SK-N-SH (cell line): Measurements from ENCODE around the gene FAAP20. TPM values are rescaled to one million over a fixed set of nuclear protein-coding genes. Genes with fewer than 3 reads are reported as not detected.

Experiments
- CTCF ChIA-PET: fragments of 300-600, 350-600 bp; formaldehyde crosslinking; extraction: SDS; loops from one replicate; lab custom pipeline; 2021; lab: Yijun Ruan, JAX
- POLR2A ChIA-PET: fragments of 350-600 bp; sonication (Branson Sonifier 250); formaldehyde crosslinking; extraction: SDS; loops from one replicate; lab custom pipeline; 2020; ENCODE audit warnings: antibody characterized with exemption, inconsistent platforms; lab: Yijun Ruan, JAX
- DNase-seq: peaks from one replicate; pipeline ENCODE4 v3.0.0; 2012
- H2AFZ ChIP-seq: fragments of 200-600 bp; sonication (generic); 2 replicates; pipeline ENCODE4 v1.8.1; 2016; ENCODE audit warnings: antibody characterized with exemption, mild to moderate bottlenecking, low read depth
- H3F3A ChIP-seq: fragments of 200-600 bp; sonication (generic); replicated peaks from 2 replicates; pipeline ENCODE3; 2016; ENCODE audit warnings: antibody characterized with exemption, mild to moderate bottlenecking; ENCODE audit not compliant: insufficient read depth
- H3K27ac ChIP-seq, 2 experiments: fragments of 200-500 bp in 1 of 2; fragments of 200-600 bp in 1 of 2; sonication (Bioruptor generic) in 1 of 2; sonication (generic), shearing (Covaris generic) in 1 of 2; 2 replicates each; pipeline versions ENCODE4 v1.5.1 to v1.6.1; 2014 to 2016; ENCODE audit warnings: low read depth in 2 of 2, inconsistent platforms in 1 of 2, low read length in 1 of 2, mild to moderate bottlenecking in 1 of 2, mixed read lengths in 1 of 2
- H3K27me3 ChIP-seq: fragments of 200-600 bp; sonication (generic), shearing (Covaris generic); 2 replicates; pipeline ENCODE4 v1.6.1; 2016; ENCODE audit warnings: mixed run types; ENCODE audit not compliant: insufficient read depth
- H3K36me3 ChIP-seq, 2 experiments: fragments of 200-500 bp in 1 of 2; fragments of 200-600 bp in 1 of 2; sonication (Bioruptor generic) in 1 of 2; sonication (generic) in 1 of 2; replicated peaks in 1 of 2; 2 replicates each; pipeline versions ENCODE3 to v1.5.1; 2014 to 2016; ENCODE audit warnings: low read length in 1 of 2, mild to moderate bottlenecking in 1 of 2; ENCODE audit not compliant: insufficient read depth in 2 of 2, control insufficient read depth in 1 of 2
- H3K4me1 ChIP-seq, 2 experiments: fragments of 200-500 bp in 1 of 2; fragments of 200-600 bp in 1 of 2; sonication (Bioruptor generic) in 1 of 2; sonication (generic), shearing (Covaris generic) in 1 of 2; 2 replicates each; pipeline versions ENCODE4 v1.5.1 to v1.6.1; 2014 to 2016; ENCODE audit warnings: low read depth in 1 of 2, low read length in 1 of 2, mixed run types in 1 of 2; ENCODE audit not compliant: insufficient read depth in 2 of 2, control insufficient read depth in 1 of 2
- H3K4me2 ChIP-seq: fragments of 200-600 bp; sonication (generic), shearing (Covaris generic); 2 replicates; pipeline ENCODE4 v1.6.1; 2017; ENCODE audit warnings: mixed run types
- H3K4me3 ChIP-seq, 2 experiments: fragments of 200-500 bp in 1 of 2; fragments of 200-600 bp in 1 of 2; sonication (Bioruptor generic) in 1 of 2; sonication (generic), shearing (Covaris generic) in 1 of 2; 2 replicates each; pipeline versions ENCODE4 v1.5.1 to v1.8.1; 2014 to 2016; ENCODE audit warnings: low read depth in 2 of 2, inconsistent platforms in 1 of 2, low read length in 1 of 2, mild to moderate bottlenecking in 1 of 2, mixed read lengths in 1 of 2, moderate library complexity in 1 of 2
- H3K79me2 ChIP-seq: fragments of 200-600 bp; sonication (generic); 2 replicates; pipeline ENCODE4 v1.8.1; 2017; ENCODE audit warnings: mild to moderate bottlenecking; ENCODE audit not compliant: insufficient read depth
- H3K9ac ChIP-seq: fragments of 200-600 bp; sonication (generic); 2 replicates; pipeline ENCODE4 v1.6.1; 2017; ENCODE audit warnings: mixed run types
- H3K9me2 ChIP-seq: fragments of 200-600 bp; sonication (generic); 2 replicates; pipeline ENCODE4 v1.6.1; 2017; ENCODE audit warnings: mixed run types
- H3K9me3 ChIP-seq: fragments of 200-600 bp; sonication (generic); 2 replicates; pipeline ENCODE4 v1.6.1; 2017; ENCODE audit warnings: mixed run types, mild to moderate bottlenecking, moderate library complexity
- H4K20me1 ChIP-seq: fragments of 200-600 bp; sonication (generic); 2 replicates; pipeline ENCODE4 v1.6.1; 2017; ENCODE audit warnings: mild to moderate bottlenecking, mixed run types; ENCODE audit not compliant: insufficient read depth
- CTCF ChIP-seq: fragments of 200-600 bp; sonication (generic); IDR thresholded peaks from 2 replicates; pipeline ENCODE4 v1.6.1; 2017; ENCODE audit warnings: antibody characterized with exemption, mild to moderate bottlenecking, moderate library complexity
- ELF1 ChIP-seq: IDR thresholded peaks from 2 replicates; pipeline ENCODE4 v1.4.0; 2012
- EP300 ChIP-seq, 2 experiments: IDR thresholded peaks; 2 replicates each; pipeline versions ENCODE4 v1.4.0 to v1.6.1; 2012; ENCODE audit warnings: borderline replicate concordance in 1 of 2, low read depth in 1 of 2, low read length in 1 of 2
- FOXM1 ChIP-seq: IDR thresholded peaks from 2 replicates; pipeline ENCODE4 v1.4.0; 2012; ENCODE audit warnings: low read depth, mild to moderate bottlenecking
- GABPA ChIP-seq: IDR thresholded peaks from 2 replicates; pipeline ENCODE4 v1.4.0; 2012; ENCODE audit warnings: low read depth, mild to moderate bottlenecking
- MEF2A ChIP-seq: IDR thresholded peaks from 2 replicates; pipeline ENCODE4 v1.4.0; 2012; ENCODE audit warnings: low read depth, borderline replicate concordance
- MXI1 ChIP-seq: IDR thresholded peaks from 2 replicates; pipeline ENCODE4 v1.6.1; 2012; ENCODE audit warnings: mild to moderate bottlenecking, low read depth, low read length, improper control_type of control experiment
- NFIC ChIP-seq: IDR thresholded peaks from 2 replicates; pipeline ENCODE4 v1.4.0; 2012; ENCODE audit warnings: borderline replicate concordance
- NRF1 ChIP-seq: IDR thresholded peaks from 2 replicates; pipeline ENCODE4 v1.6.1; 2012; ENCODE audit warnings: low read depth, mild to moderate bottlenecking, low read length
- POLR2AphosphoS5 ChIP-seq: IDR thresholded peaks from 2 replicates; pipeline ENCODE4 v1.6.1; 2012; ENCODE audit warnings: low read depth, low read length
- RAD21 ChIP-seq: IDR thresholded peaks from 2 replicates; pipeline ENCODE4 v1.6.1; 2012; ENCODE audit warnings: mild to moderate bottlenecking, low read length
- RFX5 ChIP-seq: IDR thresholded peaks from 2 replicates; pipeline ENCODE4 v1.6.1; 2012; ENCODE audit warnings: mild to moderate bottlenecking, improper control_type of control experiment, low read length
- RXRA ChIP-seq: IDR thresholded peaks from 2 replicates; pipeline ENCODE4 v1.4.0; 2012; ENCODE audit warnings: low read depth, mild to moderate bottlenecking, borderline replicate concordance
- SIN3A ChIP-seq: IDR thresholded peaks from 2 replicates; pipeline ENCODE4 v1.6.1; 2012; ENCODE audit warnings: low read depth, mild to moderate bottlenecking, low read length, moderate library complexity, borderline replicate concordance
- TAF1 ChIP-seq: IDR thresholded peaks from 2 replicates; pipeline ENCODE4 v1.6.1; 2012; ENCODE audit warnings: low read depth, mild to moderate bottlenecking, low read length, moderate library complexity, borderline replicate concordance
- TEAD4 ChIP-seq: IDR thresholded peaks from 2 replicates; pipeline ENCODE4 v1.4.0; 2012; ENCODE audit warnings: mild to moderate bottlenecking, borderline replicate concordance; ENCODE audit not compliant: insufficient read depth
- YY1 ChIP-seq: IDR thresholded peaks from 2 replicates; pipeline ENCODE4 v1.4.0; 2012; ENCODE audit warnings: low read depth, mild to moderate bottlenecking
- ZBTB33 ChIP-seq: IDR thresholded peaks from 2 replicates; pipeline ENCODE4 v1.4.0; 2012; ENCODE audit warnings: low read depth, borderline replicate concordance
- WGBS: methylation state at CpG from one replicate; pipeline ENCODE4 v1.1.6; 2017; ENCODE audit warnings: low lambda C conversion rate; 5-methylcytosine and 5-hydroxymethylcytosine counted together
- polyA plus RNA-seq, 3 experiments: library from polyadenylated mRNA; depleted of rRNA; stranded (reverse); fragments of >200 nt; gene quantifications; 2 replicates each; pipeline ENCODE4 v1.2.3, GENCODE V29; 2012
- TF ChIP-seq, protein P1 (sequence below): IDR thresholded peaks from 2 replicates; pipeline ENCODE4 v1.6.1; 2012; ENCODE audit warnings: mild to moderate bottlenecking, low read depth, low read length, moderate library complexity
- TF ChIP-seq, protein P2 (sequence below): IDR thresholded peaks from 2 replicates; pipeline ENCODE4 v1.4.0; 2012; ENCODE audit warnings: low read depth, borderline replicate concordance
- TF ChIP-seq, protein P3 (sequence below): IDR thresholded peaks from 2 replicates; pipeline ENCODE4 v1.4.0; 2012; ENCODE audit warnings: low read depth
- TF ChIP-seq, protein P4 (sequence below): IDR thresholded peaks from 2 replicates; pipeline ENCODE4; 2012

Gene FAAP20
- polyA plus RNA-seq, 1 of the 3 experiments (the other 2 are of a cell fraction) = 58.3 TPM

DNA sequence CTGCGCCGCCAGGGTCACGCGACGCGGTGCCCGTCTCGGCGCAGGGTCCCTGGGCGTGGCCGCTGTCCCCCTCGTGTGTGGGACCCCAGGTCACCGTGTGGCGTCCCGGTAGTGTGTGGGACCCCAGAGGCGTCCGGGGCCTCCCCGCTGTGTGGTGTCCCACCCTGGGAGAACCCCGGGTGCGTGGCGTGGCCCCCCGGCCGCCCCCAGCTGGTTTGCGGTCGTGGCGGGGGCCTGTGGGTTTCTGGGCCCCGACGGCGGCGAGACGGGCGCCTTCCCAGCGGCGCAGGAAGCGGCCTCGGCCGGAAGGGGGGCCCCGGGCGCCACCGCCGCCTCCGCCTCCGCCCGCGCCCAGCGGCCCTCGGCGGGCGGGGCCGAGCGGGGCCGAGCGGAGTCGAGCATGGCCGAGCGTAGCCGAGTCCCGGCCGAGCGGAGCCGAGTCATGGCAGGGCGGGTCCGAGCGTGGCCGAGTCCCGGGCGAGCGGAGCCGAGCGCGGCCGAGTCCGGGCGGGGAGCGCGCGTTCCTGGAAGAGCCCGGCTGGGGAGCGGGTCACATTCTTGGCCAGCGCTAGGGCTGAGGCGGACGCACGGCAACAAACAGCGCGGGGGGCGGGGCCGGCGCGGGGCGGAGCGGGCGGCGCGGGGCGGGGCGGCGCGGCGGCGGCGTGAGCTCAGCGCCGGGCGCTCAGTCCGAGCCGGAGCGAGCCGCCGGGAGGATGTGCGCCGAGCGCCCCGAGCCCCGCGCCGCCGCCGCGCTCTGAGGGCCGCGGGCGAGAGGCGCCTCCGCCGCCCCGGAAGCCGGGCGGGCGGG is 33.0 kb upstream of the FAAP20 start:
- Histone ChIP-seq H4K20me1 (peaks cover 38% of the 10 kb centered on the region), H3F3A (no peaks in the 10 kb centered on the region), H3K9ac (peak overlapping the region; percentile 91), H3K79me2 (peaks cover 43% of the 10 kb centered on the region), H3K36me3 (no peaks in the 10 kb centered on the region), H3K9me2 (no peaks in the 10 kb centered on the region), H3K4me1 (peaks cover 0 to 37% of the 10 kb centered on the region in 2 experiments; a peak in 2 of 4 replicates), H3K4me3 (peak overlapping the region; percentile 68 to 80), H3K27me3 (no peaks in the 10 kb centered on the region), H3K9me3 (no peaks in the 10 kb centered on the region), H3K27ac (peak overlapping the region; percentile 80 to 94), H2AFZ (no peak overlapping the region), H3K4me2 (peak overlapping the region; percentile 96; the same call in 1 of the 2 replicates)
- POLR2A ChIA-PET = interaction anchor here (0.6 kb wide), 6 partner anchors 12 to 88 kb away, joined by 3 to 8 read pairs (median 4); partner anchors contain the start of gene FAAP20
- WGBS = no CpG with 5 or more reads among the region's 129 CpGs
- CTCF ChIA-PET = interaction anchor here (1.0 to 9.4 kb wide), 4 partner anchors 19 to 155 kb away, joined by 3 to 47 read pairs (median 4); partner anchors contain the start of gene FAAP20
- peak; percentile 100 for DNase-seq
- TF ChIP-seq RAD21 = no peak
- TF ChIP-seq, protein P1, sequence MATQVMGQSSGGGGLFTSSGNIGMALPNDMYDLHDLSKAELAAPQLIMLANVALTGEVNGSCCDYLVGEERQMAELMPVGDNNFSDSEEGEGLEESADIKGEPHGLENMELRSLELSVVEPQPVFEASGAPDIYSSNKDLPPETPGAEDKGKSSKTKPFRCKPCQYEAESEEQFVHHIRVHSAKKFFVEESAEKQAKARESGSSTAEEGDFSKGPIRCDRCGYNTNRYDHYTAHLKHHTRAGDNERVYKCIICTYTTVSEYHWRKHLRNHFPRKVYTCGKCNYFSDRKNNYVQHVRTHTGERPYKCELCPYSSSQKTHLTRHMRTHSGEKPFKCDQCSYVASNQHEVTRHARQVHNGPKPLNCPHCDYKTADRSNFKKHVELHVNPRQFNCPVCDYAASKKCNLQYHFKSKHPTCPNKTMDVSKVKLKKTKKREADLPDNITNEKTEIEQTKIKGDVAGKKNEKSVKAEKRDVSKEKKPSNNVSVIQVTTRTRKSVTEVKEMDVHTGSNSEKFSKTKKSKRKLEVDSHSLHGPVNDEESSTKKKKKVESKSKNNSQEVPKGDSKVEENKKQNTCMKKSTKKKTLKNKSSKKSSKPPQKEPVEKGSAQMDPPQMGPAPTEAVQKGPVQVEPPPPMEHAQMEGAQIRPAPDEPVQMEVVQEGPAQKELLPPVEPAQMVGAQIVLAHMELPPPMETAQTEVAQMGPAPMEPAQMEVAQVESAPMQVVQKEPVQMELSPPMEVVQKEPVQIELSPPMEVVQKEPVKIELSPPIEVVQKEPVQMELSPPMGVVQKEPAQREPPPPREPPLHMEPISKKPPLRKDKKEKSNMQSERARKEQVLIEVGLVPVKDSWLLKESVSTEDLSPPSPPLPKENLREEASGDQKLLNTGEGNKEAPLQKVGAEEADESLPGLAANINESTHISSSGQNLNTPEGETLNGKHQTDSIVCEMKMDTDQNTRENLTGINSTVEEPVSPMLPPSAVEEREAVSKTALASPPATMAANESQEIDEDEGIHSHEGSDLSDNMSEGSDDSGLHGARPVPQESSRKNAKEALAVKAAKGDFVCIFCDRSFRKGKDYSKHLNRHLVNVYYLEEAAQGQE = no peak
- 0 out of 2 replicates have a peak, but pooled peaks have one; percentile 7 for TF ChIP-seq NFIC
- peak; percentile 68; the same call in 1 of the 2 replicates for TF ChIP-seq ZBTB33
- TF ChIP-seq, protein P2, sequence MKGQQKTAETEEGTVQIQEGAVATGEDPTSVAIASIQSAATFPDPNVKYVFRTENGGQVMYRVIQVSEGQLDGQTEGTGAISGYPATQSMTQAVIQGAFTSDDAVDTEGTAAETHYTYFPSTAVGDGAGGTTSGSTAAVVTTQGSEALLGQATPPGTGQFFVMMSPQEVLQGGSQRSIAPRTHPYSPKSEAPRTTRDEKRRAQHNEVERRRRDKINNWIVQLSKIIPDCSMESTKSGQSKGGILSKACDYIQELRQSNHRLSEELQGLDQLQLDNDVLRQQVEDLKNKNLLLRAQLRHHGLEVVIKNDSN = no peak
- no peak for TF ChIP-seq CTCF
- no peak for TF ChIP-seq YY1
- TF ChIP-seq TEAD4 = no peak
- peak; percentile 61; the same call in 1 of the 2 replicates for TF ChIP-seq TAF1
- TF ChIP-seq RXRA = no peak
- no peak for TF ChIP-seq POLR2AphosphoS5
- TF ChIP-seq FOXM1 = no peak
- TF ChIP-seq GABPA = peak; percentile 37
- no peak for TF ChIP-seq EP300 (IDR thresholded peaks at IDR 0.05; ENCODE audit: borderline replicate concordance in 1 of 2, low read depth in 1 of 2, low read length in 1 of 2)
- TF ChIP-seq RFX5 = no peak
- TF ChIP-seq NRF1 = no peak
- TF ChIP-seq SIN3A = 0 out of 2 replicates have a peak, but pooled peaks have one; percentile 19
- TF ChIP-seq, protein P3, sequence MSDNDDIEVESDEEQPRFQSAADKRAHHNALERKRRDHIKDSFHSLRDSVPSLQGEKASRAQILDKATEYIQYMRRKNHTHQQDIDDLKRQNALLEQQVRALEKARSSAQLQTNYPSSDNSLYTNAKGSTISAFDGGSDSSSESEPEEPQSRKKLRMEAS = no peak; the same call in 1 of the 2 replicates
- TF ChIP-seq ELF1 = no peak
- no peak for TF ChIP-seq MEF2A
- no peak; the same call in 1 of the 2 replicates for TF ChIP-seq MXI1
- TF ChIP-seq, protein P4, sequence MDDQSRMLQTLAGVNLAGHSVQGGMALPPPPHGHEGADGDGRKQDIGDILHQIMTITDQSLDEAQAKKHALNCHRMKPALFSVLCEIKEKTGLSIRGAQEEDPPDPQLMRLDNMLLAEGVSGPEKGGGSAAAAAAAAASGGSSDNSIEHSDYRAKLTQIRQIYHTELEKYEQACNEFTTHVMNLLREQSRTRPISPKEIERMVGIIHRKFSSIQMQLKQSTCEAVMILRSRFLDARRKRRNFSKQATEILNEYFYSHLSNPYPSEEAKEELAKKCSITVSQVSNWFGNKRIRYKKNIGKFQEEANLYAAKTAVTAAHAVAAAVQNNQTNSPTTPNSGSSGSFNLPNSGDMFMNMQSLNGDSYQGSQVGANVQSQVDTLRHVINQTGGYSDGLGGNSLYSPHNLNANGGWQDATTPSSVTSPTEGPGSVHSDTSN = no peak
